GM18526 (cell line): ENCODE results near the gene MAMDC4.
A peak's percentile ranks its signal among the peaks of the same experiment; 100 is the strongest.

ENCODE experiments used
- POLR2A ChIP-seq: IDR thresholded peaks from 3 replicates; pipeline ENCODE4 v1.6.1; 2011; ENCODE audit not compliant: insufficient read length; ENCODE audit errors: extremely low read depth

The MAMDC4 gene

GRCh38 chr9:136865041-136865767 lies 13.1 kb downstream of the MAMDC4 start:
- TF ChIP-seq POLR2A: no peak

- TF ChIP-seq POLR2A: no peak
Measured at GRCh38 chr9:136865768-136866103, 13.6 kb downstream of the MAMDC4 start.

- no peak for TF ChIP-seq POLR2A
Measured at GRCh38 chr9:136867480-136867879, 15.3 kb downstream of the MAMDC4 start.

GRCh38 chr9:136867917-136868316 lies 15.8 kb downstream of the MAMDC4 start:
- no peak for TF ChIP-seq POLR2A

GRCh38 chr9:136868644-136869043 lies 16.5 kb downstream of the MAMDC4 start:
- TF ChIP-seq POLR2A: no peak

- TF ChIP-seq POLR2A: no peak
Measured at GRCh38 chr9:136875155-136875554, 23.0 kb downstream of the MAMDC4 start.

GRCh38 chr9:136876476-136876875 lies 24.3 kb downstream of the MAMDC4 start:
- TF ChIP-seq POLR2A: no peak

GRCh38 chr9:136880651-136881050 lies 28.5 kb downstream of the MAMDC4 start:
- no peak for TF ChIP-seq POLR2A

- TF ChIP-seq POLR2A: peak; percentile 21
Measured at GRCh38 chr9:136881691-136882108, 29.6 kb downstream of the MAMDC4 start.

- peak; percentile 34 for TF ChIP-seq POLR2A
Measured at GRCh38 chr9:136882109-136882946, 30.2 kb downstream of the MAMDC4 start.

- peak; percentile 96 for TF ChIP-seq POLR2A
Measured at GRCh38 chr9:136885950-136886578, 33.9 kb downstream of the MAMDC4 start, which contains the start of gene TRAF2. Gene TRAF2 (plus strand): TSS chr9:136886516. CDS start chr9:136898741, 12,225 bp downstream.

- TF ChIP-seq POLR2A: no peak
Measured at GRCh38 chr9:136886610-136887597, 34.8 kb downstream of the MAMDC4 start.

GRCh38 chr9:136888454-136888853 lies 36.3 kb downstream of the MAMDC4 start:
- no peak for TF ChIP-seq POLR2A

GRCh38 chr9:136889858-136890257 lies 37.7 kb downstream of the MAMDC4 start:
- no peak for TF ChIP-seq POLR2A

- no peak for TF ChIP-seq POLR2A
Measured at GRCh38 chr9:136890661-136891060, 38.5 kb downstream of the MAMDC4 start.
